KBM-7 (cell line): ENCODE results near the gene FLYWCH1.

Experiments used
- DNase-seq: peaks from one replicate; pipeline ENCODE4 v3.0.0-alpha.2; 2015
- in situ Hi-C: fragments of 300-500 bp; cut with MboI; formaldehyde crosslinking; loops from 2 replicates; pipeline ENCODE4 v1.14.3; 2020; ENCODE audit warnings: low sequenced_read_pairs, low pct_unique_long_range_greater_than_20kb, mixed read lengths

Gene FLYWCH1

GRCh38 chr16:2976201-2976600 lies 64.5 kb downstream of the FLYWCH1 start:
- in situ Hi-C loops = no loop called here
- no peak for DNase-seq

GRCh38 chr16:2976673-2977072 lies 64.9 kb downstream of the FLYWCH1 start:
- in situ Hi-C loops = no loop called here
- no peak for DNase-seq

- in situ Hi-C loops = no loop called here
These were observed 65.7 kb downstream of the FLYWCH1 start for GRCh38 chr16:2977440-2977839.

GRCh38 chr16:2979669-2980226 lies 68.0 kb downstream of the FLYWCH1 start:
- peak; percentile 33 for DNase-seq
- in situ Hi-C loops = no loop called here

More at GRCh38 chr16:2977440-2977839, 65.7 kb downstream of the FLYWCH1 start:
- no peak for DNase-seq

GRCh38 chr16:2980227-2981176 lies 68.8 kb downstream of the FLYWCH1 start, which contains the start of gene PKMYT1:
Gene PKMYT1 (minus strand): TSS chr16:2980446. CDS start chr16:2979657, 789 bp downstream.
- in situ Hi-C loops = no loop called here
- DNase-seq = peak; percentile 92

- in situ Hi-C loops = no loop called here
- DNase-seq = no peak
These were observed 69.6 kb downstream of the FLYWCH1 start for GRCh38 chr16:2981177-2981898.

GRCh38 chr16:2981899-2982250 lies 70.1 kb downstream of the FLYWCH1 start:
- DNase-seq = no peak
- in situ Hi-C loops = no loop called here

- in situ Hi-C loops = no loop called here
- DNase-seq = no peak
These were observed 70.7 kb downstream of the FLYWCH1 start for GRCh38 chr16:2982402-2982801.

GRCh38 chr16:2983706-2984136 lies 72.0 kb downstream of the FLYWCH1 start:
- peak; percentile 93 for DNase-seq
- in situ Hi-C loops = no loop called here

GRCh38 chr16:2985462-2985861 lies 73.7 kb downstream of the FLYWCH1 start:
- in situ Hi-C loops = no loop called here

GRCh38 chr16:2985893-2986355 lies 74.2 kb downstream of the FLYWCH1 start:
- DNase-seq = no peak
- in situ Hi-C loops = no loop called here

More at GRCh38 chr16:2985462-2985861, 73.7 kb downstream of the FLYWCH1 start:
- DNase-seq = no peak

- DNase-seq = no peak
- in situ Hi-C loops = no loop called here
These were observed 75.0 kb downstream of the FLYWCH1 start for GRCh38 chr16:2986623-2987188.

GRCh38 chr16:2987286-2987685 lies 75.6 kb downstream of the FLYWCH1 start:
- in situ Hi-C loops = no loop called here
- no peak for DNase-seq

- in situ Hi-C loops = no loop called here
- DNase-seq = no peak
These were observed 76.1 kb downstream of the FLYWCH1 start for GRCh38 chr16:2987833-2988232.

- no peak for DNase-seq
- in situ Hi-C loops = no loop called here
These were observed 76.9 kb downstream of the FLYWCH1 start for GRCh38 chr16:2988590-2989099.

- in situ Hi-C loops = no loop called here
- DNase-seq = no peak
These were observed 79.2 kb downstream of the FLYWCH1 start for GRCh38 chr16:2990891-2991290.

- in situ Hi-C loops = no loop called here
- DNase-seq = no peak
These were observed 80.0 kb downstream of the FLYWCH1 start for GRCh38 chr16:2991566-2992261.

- in situ Hi-C loops = no loop called here
These were observed 80.8 kb downstream of the FLYWCH1 start for GRCh38 chr16:2992383-2993081.

More at GRCh38 chr16:2992383-2993081, 80.8 kb downstream of the FLYWCH1 start:
- no peak for DNase-seq
